GM12878 (cell line): ENCODE data around the gene FGFR1OP2.
A peak's percentile ranks its signal among the peaks of the same experiment; 100 is the strongest.

Experiments
- CREM ChIP-seq: IDR thresholded peaks from 2 replicates; pipeline ENCODE4 v1.6.1; 2014; ENCODE audit warnings: antibody characterized with exemption, low read depth
- E2F4 ChIP-seq: IDR thresholded peaks from 2 replicates; pipeline ENCODE4 v1.6.1; 2012; ENCODE audit warnings: low read depth, low read length, improper control_type of control experiment
- GABPA ChIP-seq: IDR thresholded peaks from 2 replicates; pipeline ENCODE4 v1.6.1; 2014; ENCODE audit warnings: antibody characterized with exemption, low read depth, mild to moderate bottlenecking, inconsistent platforms
- MTA3 ChIP-seq: IDR thresholded peaks from 2 replicates; pipeline ENCODE4 v1.6.1; 2012; ENCODE audit warnings: low read length, inconsistent platforms, borderline replicate concordance
- NR2C2 ChIP-seq: IDR thresholded peaks from 2 replicates; pipeline ENCODE4 v1.6.1; 2011; ENCODE audit warnings: borderline replicate concordance, low read depth; ENCODE audit not compliant: control insufficient read depth, insufficient read length
- RCOR1 ChIP-seq: conservative IDR thresholded peaks from 2 replicates; pipeline ENCODE4 v1.6.1; 2012; ENCODE audit warnings: low read depth, low read length, improper control_type of control experiment
- TAF1 ChIP-seq: IDR thresholded peaks from 2 replicates; pipeline ENCODE4 v1.6.1; 2011; ENCODE audit warnings: mild to moderate bottlenecking, low read depth, low read length, borderline replicate concordance
- YY1 ChIP-seq: IDR thresholded peaks from 2 replicates; pipeline ENCODE4 v1.6.1; 2011; ENCODE audit warnings: low read depth, mild to moderate bottlenecking, low read length
- ZNF217 ChIP-seq: fragments of 450-650 bp; IDR thresholded peaks from 2 replicates; pipeline ENCODE4 v1.6.1; 2017; ENCODE audit warnings: antibody characterized with exemption, mild to moderate bottlenecking
- ZNF622 ChIP-seq: fragments of 450-650 bp; IDR thresholded peaks from 2 replicates; pipeline ENCODE4 v1.6.1; 2017; ENCODE audit warnings: mild to moderate bottlenecking, inconsistent platforms
- TF ChIP-seq, protein P1 (sequence below): fragments of 450-650 bp; IDR thresholded peaks from 2 replicates; pipeline ENCODE4 v1.6.1; 2016; ENCODE audit warnings: mild to moderate bottlenecking
- TF ChIP-seq, protein P2 (sequence below), 3 experiments: IDR thresholded peaks in 2 of 3; conservative IDR thresholded peaks in 1 of 3; 2 replicates each; pipeline ENCODE4 v1.5.1; 2011; ENCODE audit warnings: low read depth in 3 of 3, low read length in 3 of 3, mild to moderate bottlenecking in 3 of 3, control low read depth in 2 of 3, moderate library complexity in 2 of 3, inconsistent platforms in 1 of 3, mixed read lengths in 1 of 3; ENCODE audit not compliant: control insufficient read depth in 2 of 3, insufficient read depth in 1 of 3; ENCODE audit errors: extremely low read depth in 1 of 3
- TF ChIP-seq, protein P3 (sequence below): IDR thresholded peaks from 2 replicates; pipeline ENCODE4 v1.6.1; 2012; ENCODE audit warnings: mild to moderate bottlenecking, low read depth, low read length

- TF ChIP-seq CREM: peak; percentile 41; the same call in 1 of the 2 replicates
- no peak for TF ChIP-seq E2F4
- TF ChIP-seq TAF1: peak; percentile 70
- TF ChIP-seq ZNF217: no peak
- TF ChIP-seq, protein P1, sequence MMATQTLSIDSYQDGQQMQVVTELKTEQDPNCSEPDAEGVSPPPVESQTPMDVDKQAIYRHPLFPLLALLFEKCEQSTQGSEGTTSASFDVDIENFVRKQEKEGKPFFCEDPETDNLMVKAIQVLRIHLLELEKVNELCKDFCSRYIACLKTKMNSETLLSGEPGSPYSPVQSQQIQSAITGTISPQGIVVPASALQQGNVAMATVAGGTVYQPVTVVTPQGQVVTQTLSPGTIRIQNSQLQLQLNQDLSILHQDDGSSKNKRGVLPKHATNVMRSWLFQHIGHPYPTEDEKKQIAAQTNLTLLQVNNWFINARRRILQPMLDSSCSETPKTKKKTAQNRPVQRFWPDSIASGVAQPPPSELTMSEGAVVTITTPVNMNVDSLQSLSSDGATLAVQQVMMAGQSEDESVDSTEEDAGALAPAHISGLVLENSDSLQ: peak; percentile 48
- TF ChIP-seq, protein P2, sequence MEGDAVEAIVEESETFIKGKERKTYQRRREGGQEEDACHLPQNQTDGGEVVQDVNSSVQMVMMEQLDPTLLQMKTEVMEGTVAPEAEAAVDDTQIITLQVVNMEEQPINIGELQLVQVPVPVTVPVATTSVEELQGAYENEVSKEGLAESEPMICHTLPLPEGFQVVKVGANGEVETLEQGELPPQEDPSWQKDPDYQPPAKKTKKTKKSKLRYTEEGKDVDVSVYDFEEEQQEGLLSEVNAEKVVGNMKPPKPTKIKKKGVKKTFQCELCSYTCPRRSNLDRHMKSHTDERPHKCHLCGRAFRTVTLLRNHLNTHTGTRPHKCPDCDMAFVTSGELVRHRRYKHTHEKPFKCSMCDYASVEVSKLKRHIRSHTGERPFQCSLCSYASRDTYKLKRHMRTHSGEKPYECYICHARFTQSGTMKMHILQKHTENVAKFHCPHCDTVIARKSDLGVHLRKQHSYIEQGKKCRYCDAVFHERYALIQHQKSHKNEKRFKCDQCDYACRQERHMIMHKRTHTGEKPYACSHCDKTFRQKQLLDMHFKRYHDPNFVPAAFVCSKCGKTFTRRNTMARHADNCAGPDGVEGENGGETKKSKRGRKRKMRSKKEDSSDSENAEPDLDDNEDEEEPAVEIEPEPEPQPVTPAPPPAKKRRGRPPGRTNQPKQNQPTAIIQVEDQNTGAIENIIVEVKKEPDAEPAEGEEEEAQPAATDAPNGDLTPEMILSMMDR (IDR thresholded peaks at IDR 0.05 in 2 of 3, conservative IDR thresholded peaks at IDR 0.05 in 1 of 3; ENCODE audit: control insufficient read depth in 2 of 3, extremely low read depth in 1 of 3, insufficient read depth in 1 of 3, low read depth in 3 of 3, low read length in 3 of 3): no peak
- TF ChIP-seq, protein P3, sequence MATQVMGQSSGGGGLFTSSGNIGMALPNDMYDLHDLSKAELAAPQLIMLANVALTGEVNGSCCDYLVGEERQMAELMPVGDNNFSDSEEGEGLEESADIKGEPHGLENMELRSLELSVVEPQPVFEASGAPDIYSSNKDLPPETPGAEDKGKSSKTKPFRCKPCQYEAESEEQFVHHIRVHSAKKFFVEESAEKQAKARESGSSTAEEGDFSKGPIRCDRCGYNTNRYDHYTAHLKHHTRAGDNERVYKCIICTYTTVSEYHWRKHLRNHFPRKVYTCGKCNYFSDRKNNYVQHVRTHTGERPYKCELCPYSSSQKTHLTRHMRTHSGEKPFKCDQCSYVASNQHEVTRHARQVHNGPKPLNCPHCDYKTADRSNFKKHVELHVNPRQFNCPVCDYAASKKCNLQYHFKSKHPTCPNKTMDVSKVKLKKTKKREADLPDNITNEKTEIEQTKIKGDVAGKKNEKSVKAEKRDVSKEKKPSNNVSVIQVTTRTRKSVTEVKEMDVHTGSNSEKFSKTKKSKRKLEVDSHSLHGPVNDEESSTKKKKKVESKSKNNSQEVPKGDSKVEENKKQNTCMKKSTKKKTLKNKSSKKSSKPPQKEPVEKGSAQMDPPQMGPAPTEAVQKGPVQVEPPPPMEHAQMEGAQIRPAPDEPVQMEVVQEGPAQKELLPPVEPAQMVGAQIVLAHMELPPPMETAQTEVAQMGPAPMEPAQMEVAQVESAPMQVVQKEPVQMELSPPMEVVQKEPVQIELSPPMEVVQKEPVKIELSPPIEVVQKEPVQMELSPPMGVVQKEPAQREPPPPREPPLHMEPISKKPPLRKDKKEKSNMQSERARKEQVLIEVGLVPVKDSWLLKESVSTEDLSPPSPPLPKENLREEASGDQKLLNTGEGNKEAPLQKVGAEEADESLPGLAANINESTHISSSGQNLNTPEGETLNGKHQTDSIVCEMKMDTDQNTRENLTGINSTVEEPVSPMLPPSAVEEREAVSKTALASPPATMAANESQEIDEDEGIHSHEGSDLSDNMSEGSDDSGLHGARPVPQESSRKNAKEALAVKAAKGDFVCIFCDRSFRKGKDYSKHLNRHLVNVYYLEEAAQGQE: no peak
- no peak for TF ChIP-seq ZNF622
- no peak for TF ChIP-seq GABPA
- no peak for TF ChIP-seq NR2C2
- TF ChIP-seq RCOR1: peak; percentile 97
- TF ChIP-seq YY1: peak; percentile 91
- no peak; the same call in 1 of the 2 replicates for TF ChIP-seq MTA3
These were observed at the start of gene FGFR1OP2, which contains the start of gene INTS13 for GRCh38 chr12:26937863-26938700.
